Effector memory CD4-positive, alpha-beta T cell (primary cell): ENCODE data around the gene VPS13A.
"Not testable (repeated sequence)": the region's sequence is repeated elsewhere in the genome, so short reads cannot be mapped to it uniquely, and the experiment has no call there.

ENCODE experiments used
- DNase-seq, 3 donors: peaks; one replicate each; pipeline ENCODE4 v3.0.0-alpha.2; 2020
- H3K27ac ChIP-seq: 2 replicates; pipeline ENCODE4 v1.7.0; 2013; ENCODE audit warnings: mild to moderate bottlenecking, low read length, moderate library complexity; ENCODE audit not compliant: insufficient read depth, poor library complexity, severe bottlenecking
- H3K27me3 ChIP-seq: replicated peaks from 2 replicates; pipeline ENCODE4 v1.7.0; 2013; ENCODE audit warnings: mild to moderate bottlenecking, low read length; ENCODE audit not compliant: insufficient read depth, control insufficient read depth, poor library complexity, severe bottlenecking
- H3K36me3 ChIP-seq: 2 replicates; pipeline ENCODE4 v1.7.0; 2013; ENCODE audit warnings: mild to moderate bottlenecking, low read length, moderate library complexity; ENCODE audit not compliant: control insufficient read depth, insufficient read depth
- H3K4me1 ChIP-seq: 2 replicates; pipeline ENCODE4 v1.7.0; 2013; ENCODE audit warnings: low read length, mild to moderate bottlenecking; ENCODE audit not compliant: control insufficient read depth, insufficient read depth, poor library complexity, severe bottlenecking
- H3K4me3 ChIP-seq: 2 replicates; pipeline ENCODE4 v1.7.0; 2013; ENCODE audit warnings: low read length, low read depth, mild to moderate bottlenecking; ENCODE audit not compliant: insufficient read depth, poor library complexity, severe bottlenecking
- H3K9me3 ChIP-seq: 2 replicates; pipeline ENCODE4 v1.7.0; 2013; ENCODE audit warnings: mild to moderate bottlenecking, low read length, moderate library complexity; ENCODE audit not compliant: control insufficient read depth

The VPS13A gene

DNA sequence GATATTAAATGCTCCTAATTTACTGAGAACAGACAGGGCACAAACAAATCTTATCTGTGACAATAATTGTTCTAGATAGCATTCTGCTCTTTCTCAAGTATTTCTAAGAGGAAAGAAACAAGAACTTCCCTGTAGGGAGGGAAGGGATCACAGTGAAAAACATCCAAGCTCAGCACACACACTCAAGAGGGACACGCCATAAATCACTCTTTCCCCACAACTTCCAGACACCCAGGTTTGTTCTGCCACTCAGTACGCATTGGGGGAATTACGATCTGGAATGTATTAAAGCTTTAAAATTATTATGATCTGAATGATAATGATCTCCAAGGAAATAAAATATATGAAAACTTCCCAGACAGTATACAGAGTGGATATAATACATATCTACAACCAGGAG is 249.4 kb downstream of the VPS13A start:
- H3K27me3 ChIP-seq = no peaks in the 10 kb centered on the region
- H3K4me1 ChIP-seq = no peaks in the 10 kb centered on the region
- no peaks in the 10 kb centered on the region for H3K9me3 ChIP-seq
- no peak overlapping the region for H3K27ac ChIP-seq
- DNase-seq = no peak
- no peak overlapping the region for H3K4me3 ChIP-seq
- H3K36me3 ChIP-seq = no peaks in the 10 kb centered on the region

DNA sequence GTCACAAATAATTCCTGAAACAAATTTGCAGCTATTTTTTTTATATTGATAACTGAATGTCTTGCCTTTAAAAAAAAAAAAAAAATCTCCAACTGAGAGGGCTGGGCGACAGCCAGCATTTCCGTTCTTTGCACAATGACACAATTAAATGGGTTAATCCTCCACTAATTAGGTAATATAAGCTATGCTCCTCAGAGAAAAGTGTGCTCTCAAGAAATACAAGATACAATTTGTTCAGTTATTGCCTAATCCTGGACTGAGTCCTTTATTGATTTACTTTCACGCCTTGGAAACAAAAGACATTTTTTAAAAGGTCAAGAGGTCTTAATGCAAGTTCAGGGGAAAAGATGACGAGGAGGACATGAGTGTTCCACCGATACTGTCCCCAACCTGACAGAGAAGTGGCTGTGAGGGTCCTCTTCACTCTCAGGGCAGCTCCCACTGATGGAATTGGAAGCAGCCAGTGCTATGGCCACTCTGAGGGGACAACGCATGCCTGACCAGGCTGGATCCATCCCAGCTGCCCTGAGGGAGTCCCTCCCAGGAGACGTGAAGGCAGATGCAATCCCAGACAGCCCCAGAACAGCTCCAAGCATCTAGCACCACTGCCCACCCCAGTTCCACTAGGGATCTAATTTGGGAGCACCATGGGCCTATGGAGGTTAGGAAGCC is 250.1 kb downstream of the VPS13A start:
- Histone ChIP-seq H3K36me3 (no peaks in the 10 kb centered on the region), H3K9me3 (no peaks in the 10 kb centered on the region), H3K27ac (no peak overlapping the region), H3K4me1 (no peaks in the 10 kb centered on the region), H3K27me3 (no peaks in the 10 kb centered on the region), H3K4me3 (no peak overlapping the region)
- no peak for DNase-seq

DNA sequence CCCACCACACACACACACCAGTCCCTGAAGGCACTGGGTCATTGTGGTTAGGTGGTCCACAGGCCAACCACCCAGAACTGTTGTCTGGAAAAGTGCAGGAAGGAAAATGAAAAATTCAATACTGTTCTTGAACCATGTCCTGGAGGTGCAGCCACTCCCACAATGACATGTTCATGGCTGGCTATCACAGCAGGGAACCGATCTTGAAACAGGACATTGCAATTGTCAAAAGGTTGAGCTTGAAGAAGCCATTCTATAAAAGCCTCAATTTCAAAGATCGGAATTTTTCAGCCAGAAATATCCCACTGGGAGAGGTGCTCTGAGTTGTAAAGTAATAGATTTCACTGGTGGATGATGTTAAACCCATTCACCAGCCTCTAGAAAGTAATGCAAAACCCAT is 252.6 kb downstream of the VPS13A start:
- H3K27ac ChIP-seq = no peak overlapping the region
- DNase-seq = no peak
- H3K9me3 ChIP-seq = no peaks in the 10 kb centered on the region
- H3K4me3 ChIP-seq = no peak overlapping the region
- H3K27me3 ChIP-seq = no peaks in the 10 kb centered on the region
- H3K4me1 ChIP-seq = no peaks in the 10 kb centered on the region
- no peaks in the 10 kb centered on the region for H3K36me3 ChIP-seq

DNA sequence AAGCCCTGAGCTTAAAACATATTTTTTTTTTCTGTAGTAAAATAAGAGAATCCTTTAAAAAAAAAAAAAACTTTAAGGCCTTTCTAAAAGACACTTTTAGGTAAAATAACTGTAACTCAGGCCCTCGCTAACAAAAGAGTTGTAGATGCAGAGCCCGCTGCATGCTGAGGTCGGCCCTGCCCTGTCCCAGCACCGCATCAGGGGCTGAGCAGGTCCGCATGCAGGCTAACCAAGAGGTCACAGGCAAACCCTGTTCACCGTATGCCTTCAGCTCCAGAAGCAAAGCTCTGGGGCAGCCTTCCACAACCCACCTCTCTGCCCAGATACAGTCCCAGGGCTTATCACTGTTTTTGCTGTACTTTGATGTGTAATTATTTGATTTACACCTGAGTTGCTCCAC is 254.7 kb downstream of the VPS13A start:
- no peaks in the 10 kb centered on the region for H3K9me3 ChIP-seq
- H3K4me1 ChIP-seq = no peaks in the 10 kb centered on the region
- no peak overlapping the region for H3K27ac ChIP-seq
- DNase-seq = no peak
- H3K4me3 ChIP-seq = no peak overlapping the region
- no peaks in the 10 kb centered on the region for H3K27me3 ChIP-seq
- H3K36me3 ChIP-seq = no peaks in the 10 kb centered on the region

DNA sequence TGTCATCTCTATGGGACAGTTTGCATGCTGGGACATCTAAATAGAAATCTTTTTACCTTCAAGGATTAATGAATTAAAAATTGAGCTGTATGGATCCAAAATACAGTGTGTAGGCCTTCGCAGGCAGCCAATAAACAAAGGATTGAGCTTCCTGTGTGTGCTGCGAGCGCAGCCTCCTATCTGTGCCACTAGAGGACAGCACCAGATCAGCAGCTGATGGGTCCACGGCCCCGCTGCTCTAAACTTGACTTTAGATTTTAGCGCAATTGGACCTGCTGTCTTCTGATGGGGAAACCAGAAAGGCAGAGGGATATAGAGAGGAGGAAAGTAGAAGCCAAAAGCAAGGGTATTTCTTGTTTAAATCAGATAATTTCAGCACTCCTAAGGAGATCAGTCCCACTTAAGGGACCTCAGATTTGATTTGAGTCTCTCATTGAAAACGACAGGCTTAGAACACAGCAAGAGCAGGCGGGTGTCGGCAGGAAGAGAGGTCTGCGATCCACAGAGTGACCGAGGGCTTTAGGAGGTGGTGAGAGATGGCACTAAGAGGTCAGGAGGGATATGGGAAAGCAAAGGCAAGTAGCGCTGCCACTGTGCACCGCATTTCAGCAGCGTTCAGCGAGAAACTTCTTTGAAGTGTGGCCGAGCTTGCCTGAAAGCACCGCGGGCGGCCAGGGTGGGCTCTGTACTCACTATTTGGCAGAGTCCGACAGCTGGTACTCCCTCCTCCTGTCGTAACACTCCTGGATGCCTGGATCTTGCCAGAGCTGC is 256.5 kb downstream of the VPS13A start:
- no peak overlapping the region for H3K4me3 ChIP-seq
- no peaks in the 10 kb centered on the region for H3K36me3 ChIP-seq
- H3K4me1 ChIP-seq = no peaks in the 10 kb centered on the region
- H3K9me3 ChIP-seq = no peaks in the 10 kb centered on the region
- no peaks in the 10 kb centered on the region for H3K27me3 ChIP-seq
- H3K27ac ChIP-seq = no peak overlapping the region
- DNase-seq = peak in 1 of 3 donors; percentile 11

DNA sequence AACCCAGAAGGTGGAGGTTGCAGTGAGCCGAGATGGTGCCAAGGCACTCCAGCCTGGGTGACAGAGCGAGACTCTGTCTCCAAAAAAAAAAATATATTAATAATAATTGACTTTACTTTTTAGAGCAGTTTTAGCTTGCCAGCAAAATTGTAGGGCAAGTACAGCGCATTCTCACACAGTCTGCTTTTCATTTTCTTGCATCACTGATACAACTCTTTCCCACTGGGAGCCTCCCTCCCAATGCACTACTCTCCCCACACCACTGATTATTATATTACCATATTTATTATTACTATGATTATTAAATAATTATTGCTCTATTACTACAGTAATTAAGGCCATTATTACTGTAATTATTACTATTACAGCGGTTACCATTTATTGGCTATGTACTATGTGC is 257.9 kb downstream of the VPS13A start:
- Histone ChIP-seq H3K9me3 (no peaks in the 10 kb centered on the region), H3K4me3 (no peak overlapping the region), H3K27ac (no peak overlapping the region), H3K27me3 (no peaks in the 10 kb centered on the region), H3K36me3 (no peaks in the 10 kb centered on the region), H3K4me1 (no peaks in the 10 kb centered on the region)
- DNase-seq = no peak

DNA sequence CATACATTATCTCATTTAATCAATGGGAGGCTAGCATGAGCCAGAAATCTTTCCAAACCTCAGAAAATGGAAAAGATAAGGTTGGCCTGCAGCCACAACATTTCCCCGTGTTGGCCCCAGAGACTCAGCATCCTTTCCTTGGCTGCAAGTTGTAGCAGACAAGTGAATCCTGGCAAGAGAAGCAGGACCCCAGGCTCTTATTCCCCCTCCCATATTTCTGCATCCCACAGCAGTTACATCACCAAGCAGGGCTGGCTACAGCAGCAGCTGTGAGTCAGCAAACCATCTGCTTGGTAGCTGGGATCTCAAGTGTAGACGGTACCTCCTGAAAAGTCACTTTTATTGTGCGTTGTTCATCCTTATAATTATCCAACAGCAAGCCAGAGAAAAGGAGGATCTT is 258.4 kb downstream of the VPS13A start:
- no peak for DNase-seq
- Histone ChIP-seq H3K27me3 (no peaks in the 10 kb centered on the region), H3K36me3 (no peaks in the 10 kb centered on the region), H3K27ac (no peak overlapping the region), H3K4me3 (no peak overlapping the region), H3K9me3 (no peaks in the 10 kb centered on the region), H3K4me1 (no peaks in the 10 kb centered on the region)

DNA sequence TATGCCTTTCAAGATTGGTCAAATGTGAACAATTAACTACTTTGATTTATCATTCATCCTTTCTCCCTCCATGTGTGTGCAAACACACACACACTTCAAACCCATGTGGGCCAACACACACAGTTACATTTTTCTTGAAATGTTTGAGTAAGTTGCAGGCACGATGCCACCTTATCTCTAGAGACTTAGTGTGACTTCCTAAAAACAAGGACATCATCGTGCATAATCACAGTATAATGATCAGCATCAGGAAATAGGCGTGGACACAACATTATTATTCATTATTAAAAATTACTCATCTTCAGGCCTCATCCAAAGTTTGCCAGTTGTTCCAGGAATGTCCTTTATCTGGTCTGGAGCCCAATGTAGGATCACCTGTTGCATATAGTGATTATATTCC is 261.3 kb downstream of the VPS13A start:
- Histone ChIP-seq H3K9me3 (no peaks in the 10 kb centered on the region), H3K4me3 (no peak overlapping the region), H3K4me1 (no peaks in the 10 kb centered on the region), H3K27ac (no peak overlapping the region), H3K27me3 (no peaks in the 10 kb centered on the region), H3K36me3 (no peaks in the 10 kb centered on the region)
- DNase-seq = no peak

DNA sequence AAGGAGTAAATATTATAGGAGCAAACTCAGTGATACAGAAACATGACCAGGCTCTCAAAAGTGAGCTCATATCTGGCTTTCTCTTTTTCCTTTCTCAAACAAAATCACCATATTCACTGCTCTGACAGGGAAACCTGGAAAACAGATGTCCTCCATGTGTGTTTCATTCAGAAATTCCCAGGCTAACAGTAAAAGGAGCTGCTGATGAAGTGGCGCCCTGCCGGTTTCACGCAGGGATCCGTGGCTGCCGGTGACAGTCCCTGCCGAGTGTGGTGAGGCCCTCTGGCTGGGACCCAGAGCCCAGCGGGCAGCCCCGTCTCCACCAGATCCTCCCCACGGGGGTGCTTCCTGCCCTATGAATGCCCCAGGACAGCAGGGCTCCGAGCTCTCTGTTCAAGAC is 262.7 kb downstream of the VPS13A start:
- Histone ChIP-seq H3K9me3 (no peaks in the 10 kb centered on the region), H3K36me3 (no peaks in the 10 kb centered on the region), H3K27me3 (no peaks in the 10 kb centered on the region), H3K27ac (no peak overlapping the region), H3K4me1 (no peaks in the 10 kb centered on the region), H3K4me3 (no peak overlapping the region)
- DNase-seq = no peak

DNA sequence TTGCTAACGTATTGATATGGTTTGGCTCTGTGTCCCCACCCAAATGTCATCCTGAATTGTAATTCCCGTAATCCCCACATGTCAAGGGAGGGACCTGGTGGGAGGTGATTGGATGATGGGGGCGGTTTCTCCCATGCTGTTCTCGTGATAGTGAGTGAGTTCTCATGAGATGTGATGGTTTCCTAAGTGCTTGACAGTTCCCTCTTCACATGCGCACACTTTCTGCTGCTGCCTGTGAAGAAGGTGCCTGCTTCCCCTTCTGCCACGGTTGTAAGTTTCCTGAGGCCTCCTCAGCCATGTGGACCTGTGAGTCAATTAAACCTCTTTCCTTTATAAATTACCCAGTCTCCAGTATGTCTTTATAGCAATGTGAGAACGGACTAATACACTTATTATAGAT is 263.8 kb downstream of the VPS13A start:
- H3K9me3 ChIP-seq, H3K4me3 ChIP-seq, DNase-seq, H3K27me3 ChIP-seq, H3K36me3 ChIP-seq, H3K4me1 ChIP-seq, H3K27ac ChIP-seq: not testable (repeated sequence)
